NB4 (cell line): ENCODE data around the gene MROH8.

ENCODE experiments used
- DNase-seq: peaks from one replicate; pipeline ENCODE4 v3.0.0; 2010; ENCODE audit warnings: low read depth
- H3K4me3 ChIP-seq: one replicate; pipeline ENCODE4 v1.5.1; 2011; ENCODE audit warnings: mild to moderate bottlenecking, low read depth, low read length, moderate library complexity
- CTCF ChIP-seq: IDR thresholded peaks from one replicate; pipeline ENCODE4 v1.5.1; 2012; ENCODE audit warnings: low read depth, low read length
- MAX ChIP-seq: IDR thresholded peaks from 2 replicates; pipeline ENCODE4 v1.6.1; 2011; ENCODE audit warnings: low read depth, low read length
- MYC ChIP-seq: IDR thresholded peaks from 2 replicates; pipeline ENCODE4 v1.6.1; 2011; ENCODE audit warnings: low read depth, low read length
- POLR2A ChIP-seq: IDR thresholded peaks from 2 replicates; pipeline ENCODE4 v1.6.1; 2011; ENCODE audit warnings: mild to moderate bottlenecking; ENCODE audit not compliant: insufficient read length; ENCODE audit errors: extremely low read depth

MROH8 gene

GRCh38 chr20:37218441-37218840 is 39.1 kb upstream of the MROH8 start:
- TF ChIP-seq CTCF (no peak), MYC (no peak), MAX (no peak), POLR2A (no peak)
- DNase-seq = no peak

DNA sequence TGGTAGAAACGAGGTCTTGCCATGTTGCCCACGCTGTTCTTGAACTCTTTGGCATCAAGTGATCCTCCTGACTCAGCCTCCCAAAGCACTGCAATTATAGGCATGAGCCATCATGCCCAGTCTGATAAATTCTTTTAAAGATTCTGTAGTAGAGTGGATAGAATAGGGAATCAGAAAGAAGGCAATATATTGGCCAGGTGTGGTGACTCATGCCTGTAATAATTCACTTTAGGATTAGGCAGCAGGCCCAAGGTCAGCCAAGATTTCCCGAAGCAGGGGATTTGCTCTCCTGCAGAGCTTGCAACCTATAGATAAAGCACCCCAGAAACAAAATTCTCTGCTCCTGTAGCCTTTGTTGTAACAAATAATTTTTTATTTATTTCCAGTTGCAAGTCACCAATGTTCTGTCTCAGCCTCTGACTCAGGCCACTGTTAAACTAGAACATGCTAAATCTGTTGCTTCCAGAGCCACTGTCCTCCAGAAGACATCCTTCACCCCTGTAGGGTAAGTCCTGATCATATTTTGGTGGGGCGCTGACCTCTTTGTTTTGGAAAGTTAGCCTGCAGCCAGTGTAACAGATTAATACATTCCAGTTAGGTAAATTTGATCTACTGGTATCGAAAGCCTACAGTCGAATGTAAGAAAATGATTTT is 30.4 kb upstream of the MROH8 start:
- no peak for DNase-seq
- no peak for TF ChIP-seq MYC
- TF ChIP-seq MAX = no peak
- no peak for TF ChIP-seq CTCF
- no peak for TF ChIP-seq POLR2A
- no peak overlapping the region for H3K4me3 ChIP-seq

More at GRCh38 chr20:37218441-37218840, 39.1 kb upstream of the MROH8 start:
- no peak overlapping the region for H3K4me3 ChIP-seq

GRCh38 chr20:37209193-37209592 is 29.8 kb upstream of the MROH8 start:
- TF ChIP-seq MAX (no peak), MYC (no peak), POLR2A (no peak), CTCF (no peak)
- no peak for DNase-seq

GRCh38 chr20:37207171-37207570 is 27.8 kb upstream of the MROH8 start:
- no peak overlapping the region for H3K4me3 ChIP-seq
- DNase-seq = no peak
- TF ChIP-seq MYC = no peak
- TF ChIP-seq CTCF = no peak
- no peak for TF ChIP-seq MAX
- TF ChIP-seq POLR2A = no peak

More at GRCh38 chr20:37209193-37209592, 29.8 kb upstream of the MROH8 start:
- H3K4me3 ChIP-seq = no peak overlapping the region

- TF ChIP-seq POLR2A (no peak), CTCF (no peak), MAX (no peak), MYC (no peak)
- DNase-seq = no peak
- no peak overlapping the region for H3K4me3 ChIP-seq
These were observed 26.4 kb upstream of the MROH8 start for GRCh38 chr20:37205794-37206193.
